ENCODE data around the gene DLG2. TPM values are rescaled to one million over a fixed set of nuclear protein-coding genes. Genes with fewer than 3 reads are reported as not detected.

The DLG2 gene
- total RNA-seq, 4 donors from 2014 or later, result 37.9 to 71.5 (median 44.9) TPM

DNA sequence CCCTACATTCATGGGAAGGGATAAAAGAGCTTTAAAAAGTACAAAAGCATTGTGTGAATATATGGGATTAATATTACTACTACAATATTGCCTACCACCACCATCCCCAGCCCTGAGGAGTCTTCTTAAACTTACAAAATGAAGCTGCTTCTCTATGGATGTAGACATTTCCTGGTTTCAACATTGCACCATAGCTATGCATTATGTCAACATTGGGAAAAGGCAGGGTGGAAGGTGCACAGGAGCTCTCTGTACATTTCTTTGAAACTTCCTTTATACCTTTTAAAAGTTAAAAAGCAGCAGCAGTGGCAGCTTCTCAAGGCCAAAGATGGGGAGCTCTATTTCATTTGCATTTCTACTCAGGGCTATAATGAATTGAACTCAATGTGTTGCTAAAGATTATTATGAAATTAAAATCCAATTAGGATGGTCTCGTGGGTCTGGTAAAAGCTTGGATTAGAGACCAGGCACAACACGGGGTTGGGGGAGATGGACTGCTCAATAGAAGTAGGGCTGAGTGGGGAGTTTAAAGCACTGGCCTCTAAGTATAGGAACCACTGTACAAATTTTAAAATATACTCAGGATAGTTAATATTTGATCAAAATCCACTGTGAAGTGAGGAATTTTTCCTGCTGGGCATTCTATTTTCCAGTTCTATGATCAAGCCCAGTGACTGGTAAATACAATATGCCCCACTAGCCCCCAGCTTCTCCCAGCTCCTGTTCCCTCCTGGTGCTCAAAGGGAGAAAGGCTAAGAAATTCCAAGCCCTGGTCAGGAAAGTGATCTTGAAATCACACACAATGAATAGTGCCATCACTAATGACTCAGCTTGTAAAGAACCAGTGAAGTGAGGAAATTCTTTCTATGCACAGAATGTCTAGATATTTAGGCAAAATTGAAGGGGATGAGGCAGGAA, 1978.3 kb downstream of the DLG2 start:
- Histone ChIP-seq H3K4me3 (no peak overlapping the region), H3K27me3 (no peaks in the 10 kb centered on the region), H3K4me1 (no peaks in the 10 kb centered on the region), H3K36me3 (no peaks in the 10 kb centered on the region), H3K9me3 (no peaks in the 10 kb centered on the region), H3K27ac (no peak overlapping the region)
- TF ChIP-seq, protein P1, sequence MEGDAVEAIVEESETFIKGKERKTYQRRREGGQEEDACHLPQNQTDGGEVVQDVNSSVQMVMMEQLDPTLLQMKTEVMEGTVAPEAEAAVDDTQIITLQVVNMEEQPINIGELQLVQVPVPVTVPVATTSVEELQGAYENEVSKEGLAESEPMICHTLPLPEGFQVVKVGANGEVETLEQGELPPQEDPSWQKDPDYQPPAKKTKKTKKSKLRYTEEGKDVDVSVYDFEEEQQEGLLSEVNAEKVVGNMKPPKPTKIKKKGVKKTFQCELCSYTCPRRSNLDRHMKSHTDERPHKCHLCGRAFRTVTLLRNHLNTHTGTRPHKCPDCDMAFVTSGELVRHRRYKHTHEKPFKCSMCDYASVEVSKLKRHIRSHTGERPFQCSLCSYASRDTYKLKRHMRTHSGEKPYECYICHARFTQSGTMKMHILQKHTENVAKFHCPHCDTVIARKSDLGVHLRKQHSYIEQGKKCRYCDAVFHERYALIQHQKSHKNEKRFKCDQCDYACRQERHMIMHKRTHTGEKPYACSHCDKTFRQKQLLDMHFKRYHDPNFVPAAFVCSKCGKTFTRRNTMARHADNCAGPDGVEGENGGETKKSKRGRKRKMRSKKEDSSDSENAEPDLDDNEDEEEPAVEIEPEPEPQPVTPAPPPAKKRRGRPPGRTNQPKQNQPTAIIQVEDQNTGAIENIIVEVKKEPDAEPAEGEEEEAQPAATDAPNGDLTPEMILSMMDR (IDR thresholded peaks at IDR 0.05), result no peak
- 87% methylated on average over 2 of the region's 2 CpGs for WGBS
- DNase-seq (ENCODE audit: low spot score in 2 of 2), result no peak

DNA sequence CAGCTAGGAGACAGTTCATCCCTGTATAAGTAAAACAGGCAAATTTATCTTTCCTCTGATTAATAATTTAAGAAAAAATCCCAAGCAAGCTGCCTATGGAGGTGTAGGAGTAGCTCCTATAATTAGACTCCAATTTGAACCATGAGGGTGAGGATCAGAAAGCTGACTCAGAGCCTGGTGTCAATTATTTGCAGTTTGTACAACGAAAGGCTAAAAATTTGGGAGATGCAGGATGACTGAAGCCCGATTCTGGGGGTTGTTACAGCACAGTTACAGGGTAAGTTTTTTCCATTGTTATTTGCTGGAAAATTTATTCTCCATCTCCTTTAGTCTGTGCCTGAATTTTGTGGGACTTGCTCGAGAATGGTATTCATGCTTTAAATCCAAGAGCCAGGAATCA, 1981.6 kb downstream of the DLG2 start:
- no peak for TF ChIP-seq POLR2AphosphoS5 (IDR thresholded peaks at IDR 0.05)
- no peak for TF ChIP-seq EP300 (IDR thresholded peaks at IDR 0.05)
- no peak for TF ChIP-seq POLR2A (IDR thresholded peaks at IDR 0.05)
- TF ChIP-seq, protein P1 (IDR thresholded peaks at IDR 0.05), result no peak
- Histone ChIP-seq H3K9me3 (no peaks in the 10 kb centered on the region), H3K4me1 (no peaks in the 10 kb centered on the region), H3K4me3 (no peak overlapping the region), H3K27me3 (no peaks in the 10 kb centered on the region), H3K36me3 (no peaks in the 10 kb centered on the region), H3K27ac (no peak overlapping the region)
- no peak for DNase-seq (ENCODE audit: low spot score in 2 of 2)
- 84% methylated on average over 3 of the region's 3 CpGs for WGBS

DNA sequence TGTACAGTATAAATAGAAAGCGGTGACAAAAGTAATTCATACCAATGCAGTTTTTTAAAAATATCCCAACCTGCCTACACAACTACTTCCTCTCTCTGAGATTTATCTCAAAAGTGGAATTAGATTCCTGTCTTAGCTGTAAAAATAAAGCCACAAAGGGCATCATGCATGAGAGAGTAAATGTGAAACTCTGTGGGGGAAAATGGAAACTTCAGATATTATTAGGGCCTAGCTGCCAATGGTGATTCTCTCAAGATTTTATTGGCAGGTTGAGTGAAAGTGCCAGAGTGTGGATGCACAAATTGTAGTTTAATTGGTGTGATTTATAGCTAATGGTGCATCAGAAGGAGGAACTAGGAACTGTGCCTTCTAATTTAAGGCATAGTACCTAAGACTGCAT, 1984.0 kb downstream of the DLG2 start:
- Histone ChIP-seq H3K27me3 (no peaks in the 10 kb centered on the region), H3K27ac (no peak overlapping the region), H3K4me3 (no peak overlapping the region), H3K9me3 (no peaks in the 10 kb centered on the region), H3K36me3 (no peaks in the 10 kb centered on the region), H3K4me1 (no peaks in the 10 kb centered on the region)
- no peak for DNase-seq (ENCODE audit: low spot score in 2 of 2)
- TF ChIP-seq POLR2A (IDR thresholded peaks at IDR 0.05) (no peak), POLR2AphosphoS5 (IDR thresholded peaks at IDR 0.05) (no peak), EP300 (IDR thresholded peaks at IDR 0.05) (no peak)
- TF ChIP-seq, protein P1 (IDR thresholded peaks at IDR 0.05), result no peak
- 81% methylated on average over 1 of the region's 1 CpG for WGBS

DNA sequence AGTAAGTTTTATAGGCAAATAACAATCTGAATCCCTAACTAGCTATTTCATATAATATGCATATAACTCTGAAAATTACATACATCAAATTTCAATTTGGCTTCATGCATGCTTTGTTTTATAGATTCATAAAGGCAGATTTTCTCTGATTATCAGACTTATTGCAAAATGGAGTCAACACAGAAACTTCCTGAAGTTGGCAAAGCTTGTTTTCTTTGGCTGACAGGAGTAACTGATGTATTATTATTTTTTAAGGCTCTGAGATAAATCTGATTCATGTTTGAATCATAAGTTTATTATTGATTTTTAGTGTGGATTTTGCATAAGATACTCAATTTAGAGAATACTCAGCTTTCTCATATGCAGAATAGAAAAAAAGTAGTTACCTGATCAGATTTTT, 1984.6 kb downstream of the DLG2 start:
- no peaks in the 10 kb centered on the region for H3K9me3 ChIP-seq
- no peak overlapping the region for H3K4me3 ChIP-seq
- TF ChIP-seq, protein P1 (IDR thresholded peaks at IDR 0.05), result no peak
- TF ChIP-seq EP300 (IDR thresholded peaks at IDR 0.05), result no peak
- no peak overlapping the region for H3K27ac ChIP-seq
- no peaks in the 10 kb centered on the region for H3K36me3 ChIP-seq
- no peaks in the 10 kb centered on the region for H3K27me3 ChIP-seq
- DNase-seq (ENCODE audit: low spot score in 2 of 2), result no peak
- no peaks in the 10 kb centered on the region for H3K4me1 ChIP-seq

DNA sequence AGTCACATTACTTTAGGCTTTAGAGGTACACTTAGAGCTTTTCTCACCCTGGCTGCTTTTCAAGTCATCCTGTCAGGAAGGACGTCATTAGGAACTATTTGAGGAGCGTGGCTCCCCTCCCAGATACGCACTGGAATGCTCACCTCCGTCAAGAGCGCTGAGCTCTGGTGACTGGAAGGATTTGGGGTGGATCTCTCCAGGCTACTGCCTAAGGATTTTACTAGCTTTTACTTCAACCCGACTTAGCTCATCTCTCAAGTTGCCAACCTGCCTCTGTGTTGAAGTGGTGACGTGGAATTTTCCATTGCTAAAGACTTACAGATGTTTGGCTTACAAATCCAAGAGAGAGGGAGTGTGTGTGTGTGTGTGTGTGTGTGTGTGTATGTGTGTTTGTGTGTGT, 1985.6 kb downstream of the DLG2 start:
- no peaks in the 10 kb centered on the region for H3K4me1 ChIP-seq
- no peaks in the 10 kb centered on the region for H3K9me3 ChIP-seq
- no peak overlapping the region for H3K27ac ChIP-seq
- no peak for TF ChIP-seq EP300 (IDR thresholded peaks at IDR 0.05)
- TF ChIP-seq, protein P1 (IDR thresholded peaks at IDR 0.05), result no peak
- TF ChIP-seq POLR2A (IDR thresholded peaks at IDR 0.05), result no peak
- TF ChIP-seq POLR2AphosphoS5 (IDR thresholded peaks at IDR 0.05), result no peak
- H3K36me3 ChIP-seq, result no peaks in the 10 kb centered on the region
- no peak for DNase-seq (ENCODE audit: low spot score in 2 of 2)
- WGBS, result 36% methylated on average over 7 of the region's 7 CpGs
- no peak overlapping the region for H3K4me3 ChIP-seq
- H3K27me3 ChIP-seq, result no peaks in the 10 kb centered on the region

All from suprapubic skin (tissue), 4 donors.